NB4 (cell line): ENCODE measurements around the gene LRRC7.

Source experiments
- MYC ChIP-seq: IDR thresholded peaks from 2 replicates; pipeline ENCODE4 v1.6.1; 2011; ENCODE audit warnings: low read depth, low read length
- TF ChIP-seq, protein P1 (sequence below): IDR thresholded peaks from one replicate; pipeline ENCODE4 v1.5.1; 2012; ENCODE audit warnings: low read depth, low read length

- TF ChIP-seq, protein P1, sequence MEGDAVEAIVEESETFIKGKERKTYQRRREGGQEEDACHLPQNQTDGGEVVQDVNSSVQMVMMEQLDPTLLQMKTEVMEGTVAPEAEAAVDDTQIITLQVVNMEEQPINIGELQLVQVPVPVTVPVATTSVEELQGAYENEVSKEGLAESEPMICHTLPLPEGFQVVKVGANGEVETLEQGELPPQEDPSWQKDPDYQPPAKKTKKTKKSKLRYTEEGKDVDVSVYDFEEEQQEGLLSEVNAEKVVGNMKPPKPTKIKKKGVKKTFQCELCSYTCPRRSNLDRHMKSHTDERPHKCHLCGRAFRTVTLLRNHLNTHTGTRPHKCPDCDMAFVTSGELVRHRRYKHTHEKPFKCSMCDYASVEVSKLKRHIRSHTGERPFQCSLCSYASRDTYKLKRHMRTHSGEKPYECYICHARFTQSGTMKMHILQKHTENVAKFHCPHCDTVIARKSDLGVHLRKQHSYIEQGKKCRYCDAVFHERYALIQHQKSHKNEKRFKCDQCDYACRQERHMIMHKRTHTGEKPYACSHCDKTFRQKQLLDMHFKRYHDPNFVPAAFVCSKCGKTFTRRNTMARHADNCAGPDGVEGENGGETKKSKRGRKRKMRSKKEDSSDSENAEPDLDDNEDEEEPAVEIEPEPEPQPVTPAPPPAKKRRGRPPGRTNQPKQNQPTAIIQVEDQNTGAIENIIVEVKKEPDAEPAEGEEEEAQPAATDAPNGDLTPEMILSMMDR: no peak
- no peak for TF ChIP-seq MYC
Measured at GRCh38 chr1:69706473-69706872, 138.8 kb downstream of the LRRC7 start.
